ENCODE data around the gene PITPNC1. TPM values are rescaled to one million over a fixed set of nuclear protein-coding genes. Genes with fewer than 3 reads are reported as not detected.
A peak's percentile ranks its signal among the peaks of the same experiment; 100 is the strongest.

The PITPNC1 gene
- total RNA-seq, 1 donor from 2014 or later, result 70.9 TPM

- no peak for FAIRE-seq
Observed at GRCh38 chr17:67729903-67730302, 352.8 kb downstream of the PITPNC1 start.

GRCh38 chr17:67730731-67731130 is 353.6 kb downstream of the PITPNC1 start:
- DNase-seq (ENCODE audit: low spot score in 2 of 2) (no peak), FAIRE-seq (no peak)

More at GRCh38 chr17:67729903-67730302, 352.8 kb downstream of the PITPNC1 start:
- DNase-seq (ENCODE audit: low spot score in 2 of 2), result no peak

- no peak for FAIRE-seq
- DNase-seq (ENCODE audit: low spot score in 2 of 2), result no peak
Observed at GRCh38 chr17:67733449-67733848, 356.4 kb downstream of the PITPNC1 start.

- FAIRE-seq (no peak), DNase-seq (ENCODE audit: low spot score in 2 of 2) (no peak)
Observed at GRCh38 chr17:67737145-67737544, 360.1 kb downstream of the PITPNC1 start.

GRCh38 chr17:67742025-67742424 is 364.9 kb downstream of the PITPNC1 start:
- no peak for DNase-seq (ENCODE audit: low spot score in 2 of 2)

More at GRCh38 chr17:67742025-67742424, 364.9 kb downstream of the PITPNC1 start:
- FAIRE-seq, result no peak

Small RNA genes within 50 kb of the gene (small RNA-seq; reads per million reads assigned to genes)
- not detected for gene MIR548AA2
- not detected for gene MIR548D2
- not detected for gene RF00019
- not detected for gene RN7SL756P
- gene SNORA38B, result 1.1 reads per million, percentile 67 among the genes with 10 or more reads in this experiment

Other genes starting within 250 kb of the PITPNC1 start
- gene HELZ, start 132.1 kb upstream of the PITPNC1 start, total RNA-seq, result 37.1 TPM
- 57.5 TPM for gene PSMD12, start 10.7 kb upstream of the PITPNC1 start, total RNA-seq